ENCODE data around the gene RTTN. TPM values are rescaled to one million over a fixed set of nuclear protein-coding genes. Genes with fewer than 3 reads are reported as not detected.

RTTN gene
- total RNA-seq, 1 donor from 2014 or later, result 31.3 TPM

GRCh38 chr18:70074116-70074515 is 131.4 kb downstream of the RTTN start:
- FAIRE-seq, result no peak
- no peak for DNase-seq (ENCODE audit: low read depth)
- H3K27me3 ChIP-seq (ENCODE audit: control insufficient read depth, insufficient read depth, low read length), result no peaks in the 10 kb centered on the region
- no peaks in the 10 kb centered on the region for H3K36me3 ChIP-seq (ENCODE audit: control insufficient read depth, insufficient read depth, low read length)
- H3K4me3 ChIP-seq (ENCODE audit: low read depth, low read length), result no peak overlapping the region
- TF ChIP-seq CTCF (IDR thresholded peaks at IDR 0.05; ENCODE audit: insufficient read depth, low read length, severe bottlenecking), result no peak

GRCh38 chr18:70073432-70073831 is 132.1 kb downstream of the RTTN start:
- Histone ChIP-seq H3K4me3 (ENCODE audit: low read depth, low read length) (no peak overlapping the region), H3K27me3 (ENCODE audit: control insufficient read depth, insufficient read depth, low read length) (no peaks in the 10 kb centered on the region), H3K36me3 (ENCODE audit: control insufficient read depth, insufficient read depth, low read length) (no peaks in the 10 kb centered on the region)
- DNase-seq (ENCODE audit: low read depth), result no peak
- TF ChIP-seq CTCF (IDR thresholded peaks at IDR 0.05; ENCODE audit: insufficient read depth, low read length, severe bottlenecking), result no peak
- FAIRE-seq, result no peak

GRCh38 chr18:70072678-70073077 is 132.8 kb downstream of the RTTN start:
- Histone ChIP-seq H3K36me3 (ENCODE audit: control insufficient read depth, insufficient read depth, low read length) (no peaks in the 10 kb centered on the region), H3K27me3 (ENCODE audit: control insufficient read depth, insufficient read depth, low read length) (no peaks in the 10 kb centered on the region), H3K4me3 (ENCODE audit: low read depth, low read length) (no peak overlapping the region)
- FAIRE-seq (no peak), DNase-seq (ENCODE audit: low read depth) (peak; percentile 52)
- no peak for TF ChIP-seq CTCF (IDR thresholded peaks at IDR 0.05; ENCODE audit: insufficient read depth, low read length, severe bottlenecking)

GRCh38 chr18:70069965-70070364 is 135.5 kb downstream of the RTTN start:
- H3K4me3 ChIP-seq (ENCODE audit: low read depth, low read length), result no peak overlapping the region
- TF ChIP-seq CTCF (IDR thresholded peaks at IDR 0.05; ENCODE audit: insufficient read depth, low read length, severe bottlenecking), result no peak
- DNase-seq (ENCODE audit: low read depth) (no peak), FAIRE-seq (no peak)
- H3K36me3 ChIP-seq (ENCODE audit: control insufficient read depth, insufficient read depth, low read length), result no peaks in the 10 kb centered on the region
- H3K27me3 ChIP-seq (ENCODE audit: control insufficient read depth, insufficient read depth, low read length), result no peaks in the 10 kb centered on the region

GRCh38 chr18:70069382-70069781 is 136.1 kb downstream of the RTTN start:
- DNase-seq (ENCODE audit: low read depth) (no peak), FAIRE-seq (no peak)
- TF ChIP-seq CTCF (IDR thresholded peaks at IDR 0.05; ENCODE audit: insufficient read depth, low read length, severe bottlenecking), result no peak
- H3K4me3 ChIP-seq (ENCODE audit: low read depth, low read length), result no peak overlapping the region
- H3K36me3 ChIP-seq (ENCODE audit: control insufficient read depth, insufficient read depth, low read length), result no peaks in the 10 kb centered on the region
- no peaks in the 10 kb centered on the region for H3K27me3 ChIP-seq (ENCODE audit: control insufficient read depth, insufficient read depth, low read length)

GRCh38 chr18:70068981-70069380 is 136.5 kb downstream of the RTTN start:
- no peak for FAIRE-seq
- DNase-seq (ENCODE audit: low read depth), result no peak

More at GRCh38 chr18:70068981-70069380, 136.5 kb downstream of the RTTN start:
- Histone ChIP-seq H3K4me3 (ENCODE audit: low read depth, low read length) (no peak overlapping the region), H3K36me3 (ENCODE audit: control insufficient read depth, insufficient read depth, low read length) (no peaks in the 10 kb centered on the region), H3K27me3 (ENCODE audit: control insufficient read depth, insufficient read depth, low read length) (no peaks in the 10 kb centered on the region)
- TF ChIP-seq CTCF (IDR thresholded peaks at IDR 0.05; ENCODE audit: insufficient read depth, low read length, severe bottlenecking), result no peak

All from bronchial epithelial cell (primary cell).